Stimulated activated CD8-positive, alpha-beta memory T cell treated with anti-CD3 and anti-CD28 coated beads, Interleukin-7, amount 100 ng/mL, for 1 hour (primary cell): ENCODE data around the gene ZNF773.
"Not testable (repeated sequence)": the region's sequence is repeated elsewhere in the genome, so short reads cannot be mapped to it uniquely, and the experiment has no call there.

Experiments
- DNase-seq, 2 donors: peaks; one replicate each; pipeline ENCODE4 v3.0.0-alpha.2; 2020; ENCODE audit warnings: low read depth in 2 of 2

ZNF773 gene

DNA sequence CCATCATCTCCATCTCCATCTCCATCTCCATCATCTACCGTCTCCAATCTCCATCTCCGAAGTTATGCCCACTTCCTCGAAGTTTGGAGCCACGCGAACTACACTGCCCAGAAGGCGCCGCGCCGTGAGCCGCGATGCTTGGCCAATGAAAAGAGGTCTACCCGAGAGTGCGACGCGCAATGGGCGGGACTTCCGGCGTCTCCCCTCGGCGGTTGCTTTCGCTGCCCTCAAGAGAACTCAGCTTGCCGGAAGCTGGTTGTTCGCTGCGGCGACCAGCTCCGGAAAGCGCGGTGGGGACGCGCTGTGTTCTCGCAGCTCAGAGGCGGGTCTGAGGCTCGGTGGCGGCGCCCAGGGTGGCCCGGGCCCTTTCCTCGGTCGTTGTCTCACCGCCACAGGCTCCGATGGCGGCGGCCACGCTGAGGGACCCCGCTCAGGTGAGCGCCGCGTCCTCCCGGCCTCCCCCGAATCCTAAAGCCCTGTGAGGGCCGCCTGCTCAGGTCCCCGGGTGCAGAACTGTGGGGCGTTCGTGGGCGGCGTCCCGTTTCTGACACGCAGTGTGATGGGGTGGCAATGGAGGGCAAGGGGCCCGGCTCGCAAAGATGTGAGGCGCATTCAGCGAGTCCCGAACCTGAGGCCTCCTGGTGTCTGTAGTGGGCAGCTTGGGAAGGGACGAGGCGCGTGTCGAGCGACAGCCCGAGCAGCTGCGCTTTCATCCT lies at the start of gene ZNF773:
Gene ZNF773, plus strand, starts transcription at position 259 of the 716 bp plus-strand sequence. Its CDS starts 143 bp downstream, at position 402.
- peak; percentile 92 to 93 for DNase-seq

DNA sequence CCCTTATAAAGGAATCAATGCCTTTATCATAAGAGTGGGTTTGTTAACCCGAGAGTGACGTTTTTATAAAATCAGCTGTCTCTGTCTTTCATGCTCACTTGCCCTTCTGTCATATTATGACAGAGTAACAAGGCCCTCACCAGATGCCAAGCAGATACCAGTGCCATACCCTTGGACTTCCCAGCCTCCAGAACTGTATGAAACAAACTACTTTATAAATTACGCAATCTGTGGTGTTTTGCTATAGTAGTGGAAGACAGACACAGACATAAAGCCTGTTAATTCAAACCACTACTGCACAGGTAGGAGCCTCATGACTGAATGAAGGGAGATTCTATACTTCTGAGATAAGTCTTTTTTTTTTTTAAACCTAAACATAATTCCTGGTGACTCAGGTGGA lies 47.4 kb upstream of the ZNF773 start:
- no peak for DNase-seq

DNA sequence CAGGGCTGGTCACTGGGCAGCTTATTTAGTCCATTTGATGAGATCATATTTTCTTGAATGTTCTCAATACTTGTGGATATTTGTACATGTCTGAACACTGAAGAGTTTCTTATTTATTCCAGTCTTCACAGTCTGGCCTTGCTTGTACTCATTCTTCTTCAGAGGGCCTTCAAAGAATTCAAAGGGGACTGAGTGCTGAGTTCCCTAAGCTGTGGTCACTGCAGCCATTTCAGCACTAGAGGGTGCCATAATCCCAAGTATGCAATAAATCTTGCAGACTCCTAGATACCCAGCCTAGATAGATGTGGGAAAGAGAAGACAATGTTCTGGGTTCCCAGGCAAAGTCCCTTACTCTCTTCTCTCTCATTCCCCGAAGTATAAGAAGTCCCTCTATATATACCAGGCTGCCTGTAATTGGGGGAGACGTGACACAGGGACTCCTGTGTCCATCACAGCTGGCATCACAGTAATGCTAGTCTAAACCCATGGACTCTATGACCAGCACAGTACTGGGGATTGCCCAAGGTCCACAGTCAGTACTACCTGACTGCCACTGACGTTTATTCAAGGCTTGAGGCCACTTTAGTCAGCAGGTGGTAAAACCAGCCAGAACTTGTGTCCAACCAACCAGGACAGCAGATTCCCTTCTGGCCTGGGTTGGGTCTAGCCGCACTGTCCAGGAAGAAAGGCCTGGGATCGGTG lies 33.9 kb upstream of the ZNF773 start:
- DNase-seq: no peak

DNA sequence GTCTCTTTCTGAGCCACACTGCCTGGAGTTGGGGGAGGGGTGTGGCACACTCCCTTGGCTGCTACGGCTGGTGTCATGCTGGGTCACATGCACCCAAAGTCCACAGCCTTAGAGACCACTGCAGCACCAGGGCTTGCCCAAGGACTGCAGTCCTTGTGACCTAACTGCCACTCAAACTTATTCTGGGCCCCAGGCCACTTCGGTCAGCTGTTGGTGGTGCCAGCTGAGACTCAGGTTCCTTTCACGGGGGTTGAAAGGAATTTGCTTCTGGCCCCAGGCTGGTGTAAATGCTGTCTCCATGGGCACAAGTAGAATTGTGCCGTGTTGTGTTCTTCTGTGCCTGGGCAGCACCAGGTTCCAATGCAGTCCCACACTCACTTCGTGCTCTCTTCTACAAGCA lies 33.2 kb upstream of the ZNF773 start:
- no peak for DNase-seq

DNA sequence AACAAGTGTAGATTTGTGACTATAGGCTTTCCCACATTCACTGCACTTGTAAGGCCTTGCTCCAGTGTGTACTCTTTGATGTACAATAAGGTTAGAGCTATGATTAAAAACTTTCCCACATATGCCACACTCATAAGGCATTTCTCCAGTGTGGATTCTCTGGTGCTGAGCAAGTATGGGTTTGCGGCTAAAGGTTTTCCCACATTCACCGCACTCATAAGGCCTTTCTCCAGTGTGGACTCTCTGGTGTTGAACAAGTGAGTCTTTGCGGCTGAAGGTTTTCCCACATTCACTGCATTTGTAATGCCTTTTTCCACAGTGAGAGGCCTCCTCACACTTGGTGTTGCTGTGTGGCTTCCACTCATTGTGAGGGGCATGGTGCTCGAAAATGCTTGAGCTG lies 26.1 kb upstream of the ZNF773 start:
- no peak for DNase-seq

DNA sequence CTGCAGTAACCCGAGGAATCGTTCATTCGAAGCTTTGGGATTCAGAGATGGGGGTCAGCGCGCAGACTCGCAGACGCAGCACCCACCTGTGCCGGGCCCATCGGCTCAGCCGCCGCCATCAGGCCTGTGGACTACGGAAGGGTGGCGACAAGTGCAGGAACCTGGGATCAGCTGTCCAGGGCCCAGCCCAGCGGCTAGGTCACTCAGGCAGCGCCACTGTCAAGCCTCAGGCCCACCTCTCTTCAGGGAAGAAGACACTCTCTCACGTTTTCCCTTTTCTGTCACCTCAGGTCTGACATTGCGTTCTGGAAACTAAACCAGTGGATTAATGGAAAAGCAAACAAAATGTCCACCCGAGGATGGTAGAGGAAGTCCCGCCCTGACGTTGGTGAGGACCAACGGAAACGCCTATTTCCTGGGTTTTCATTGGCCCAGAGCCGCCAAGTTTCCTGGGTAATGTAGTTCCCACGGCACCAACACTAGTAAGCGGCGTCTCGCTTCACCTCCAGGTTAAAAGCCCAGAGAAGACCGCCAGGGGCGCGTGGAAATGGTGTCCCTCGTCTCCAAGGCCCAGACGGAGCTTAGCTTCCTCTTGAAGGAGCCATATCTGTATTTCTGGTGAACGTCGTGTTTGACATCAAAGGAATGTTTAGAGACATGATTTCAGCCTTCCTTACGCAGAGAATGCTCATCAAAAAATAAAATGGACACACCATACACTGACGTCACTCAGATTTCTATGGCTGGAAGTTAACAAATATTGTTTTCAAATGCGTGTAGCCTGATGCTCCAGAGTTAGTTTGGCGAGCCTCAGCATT lies 22.3 kb upstream of the ZNF773 start, which contains the start of gene ZNF772:
Gene ZNF772, minus strand, starts transcription at position 376 of the 818 bp plus-strand sequence. Its CDS starts 257 bp downstream, at position 119.
- peak; percentile 62 to 71 for DNase-seq

DNA sequence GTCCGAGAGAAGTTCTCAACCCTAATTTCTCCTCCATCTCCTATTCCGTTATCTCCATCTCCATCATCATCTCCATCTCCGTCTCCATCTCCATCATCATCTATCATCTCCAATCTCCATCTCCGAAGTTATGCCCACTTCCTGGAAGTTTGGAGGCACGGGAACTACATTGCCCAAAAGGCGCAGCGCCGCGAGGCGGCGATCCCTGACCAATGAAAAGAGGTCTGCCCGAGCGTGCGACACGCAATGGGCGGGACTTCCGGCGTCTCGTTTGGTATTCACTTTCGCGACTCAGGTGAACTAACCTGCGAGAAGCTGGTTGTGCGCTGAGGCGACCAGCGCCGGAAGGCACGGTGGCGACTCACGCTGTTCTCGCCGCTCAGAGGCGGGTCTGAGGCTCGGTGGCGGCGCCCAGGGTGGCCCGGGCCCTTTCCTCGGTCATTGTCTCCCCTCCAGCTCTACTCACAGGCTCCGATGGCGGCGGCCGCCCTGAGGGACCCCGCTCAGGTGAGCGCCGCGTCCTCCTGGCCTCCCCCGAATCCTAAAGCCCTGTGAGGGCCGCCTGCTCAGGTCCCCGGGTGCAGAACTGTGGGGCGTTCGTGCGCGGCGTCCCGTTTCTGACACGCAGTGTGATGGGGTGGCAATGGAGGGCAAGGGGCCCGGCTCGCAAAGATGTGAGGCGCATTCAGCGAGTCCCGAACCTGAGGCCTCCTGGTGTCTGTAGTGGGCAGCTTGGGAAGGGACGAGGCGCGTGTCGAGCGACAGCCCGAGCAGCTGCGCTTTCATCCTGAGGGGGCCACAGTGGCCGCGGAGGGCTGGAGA lies 12.1 kb upstream of the ZNF773 start, which contains the start of gene ZNF419:
Gene ZNF419, plus strand, starts transcription at position 274 of the 822 bp plus-strand sequence. Its CDS starts 201 bp downstream, at position 475.
- DNase-seq: peak; percentile 83 to 89

DNA sequence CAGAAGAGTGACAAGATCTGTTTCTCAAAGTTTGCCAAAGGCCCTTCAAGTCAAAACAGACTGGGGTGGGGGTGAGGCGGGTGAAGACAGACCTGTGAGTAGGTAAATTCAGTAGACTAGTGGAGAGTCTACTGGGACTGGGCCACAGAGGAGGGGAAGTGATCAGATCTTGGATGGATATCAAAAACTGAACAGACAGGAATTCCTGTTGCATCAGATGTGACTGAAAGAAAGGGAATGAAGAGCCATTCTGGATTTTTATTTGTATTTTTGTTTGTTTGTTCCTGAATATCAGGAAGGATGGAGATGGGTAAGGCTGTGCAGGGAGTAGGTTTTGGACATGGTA lies 11.5 kb upstream of the ZNF773 start:
- DNase-seq: not testable (repeated sequence)

DNA sequence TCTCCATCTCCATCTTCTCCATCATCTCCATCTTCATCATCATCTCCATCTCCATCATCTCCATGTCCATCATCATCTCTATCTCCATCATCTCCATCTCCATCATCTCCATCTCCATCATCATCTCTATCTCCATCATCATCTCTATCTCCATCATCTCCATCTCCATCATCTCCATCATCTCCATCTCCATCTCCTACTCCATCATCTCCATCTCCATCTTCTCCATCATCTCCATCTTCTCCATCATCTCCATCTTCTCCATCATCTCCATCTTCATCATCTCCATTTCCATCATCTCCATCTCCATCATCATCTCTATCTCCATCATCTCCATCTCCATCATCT lies 432 bp upstream of the ZNF773 start:
- DNase-seq: not testable (repeated sequence)

DNA sequence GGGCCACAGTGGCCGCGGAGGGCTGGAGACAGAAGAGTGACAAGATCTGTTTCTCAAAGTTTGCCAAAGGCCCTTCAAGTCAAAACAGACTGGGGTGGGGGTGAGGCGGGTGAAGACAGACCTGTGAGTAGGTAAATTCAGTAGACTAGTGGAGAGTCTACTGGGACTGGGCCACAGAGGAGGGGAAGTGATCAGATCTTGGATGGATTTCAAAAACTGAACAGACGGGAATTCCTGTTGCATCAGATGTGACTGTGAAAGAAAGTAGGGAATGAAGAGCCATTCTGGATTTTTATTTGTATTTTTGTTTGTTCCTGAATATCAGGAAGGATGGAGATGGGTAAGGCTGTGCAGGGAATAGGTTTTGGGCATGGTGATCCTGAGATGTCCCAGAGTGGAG lies 662 bp downstream of the ZNF773 start:
- DNase-seq: not testable (repeated sequence)

DNA sequence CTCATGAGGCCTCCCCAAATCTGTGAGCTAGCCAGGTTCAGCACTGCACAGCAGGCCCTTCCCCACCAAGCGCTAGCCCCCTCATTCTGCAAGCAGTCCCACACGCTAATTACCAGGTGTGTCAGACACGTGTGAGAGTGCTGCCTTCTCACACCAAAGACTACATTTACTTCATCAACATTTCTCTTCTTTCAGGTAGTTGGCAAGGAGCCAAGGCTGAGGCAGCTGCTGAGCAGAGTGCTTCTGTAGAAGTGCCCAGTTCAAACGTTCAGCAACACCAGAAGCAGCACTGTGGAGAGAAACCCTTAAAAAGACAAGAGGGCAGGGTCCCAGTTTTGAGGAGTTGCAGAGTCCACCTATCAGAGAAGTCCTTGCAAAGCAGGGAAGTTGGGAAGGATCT lies 6.4 kb downstream of the ZNF773 start:
- no peak for DNase-seq

DNA sequence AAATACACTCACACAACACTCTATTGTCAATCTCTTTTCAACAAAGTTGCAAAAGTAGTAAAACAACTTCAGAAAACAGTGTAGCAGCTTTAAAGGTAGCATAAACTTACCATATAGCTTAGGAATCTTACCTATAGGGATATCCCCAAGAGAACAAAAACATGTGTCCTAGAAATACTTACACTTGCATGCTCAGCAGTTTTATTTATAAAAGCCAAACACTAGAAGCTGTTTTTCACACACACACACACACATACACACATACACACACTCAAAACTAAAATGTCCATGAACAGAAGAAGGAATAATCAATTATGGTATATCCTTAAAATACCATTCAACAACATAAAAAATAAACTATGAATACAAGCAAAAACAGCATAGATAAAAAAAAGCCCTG lies 11.7 kb downstream of the ZNF773 start:
- no peak for DNase-seq

DNA sequence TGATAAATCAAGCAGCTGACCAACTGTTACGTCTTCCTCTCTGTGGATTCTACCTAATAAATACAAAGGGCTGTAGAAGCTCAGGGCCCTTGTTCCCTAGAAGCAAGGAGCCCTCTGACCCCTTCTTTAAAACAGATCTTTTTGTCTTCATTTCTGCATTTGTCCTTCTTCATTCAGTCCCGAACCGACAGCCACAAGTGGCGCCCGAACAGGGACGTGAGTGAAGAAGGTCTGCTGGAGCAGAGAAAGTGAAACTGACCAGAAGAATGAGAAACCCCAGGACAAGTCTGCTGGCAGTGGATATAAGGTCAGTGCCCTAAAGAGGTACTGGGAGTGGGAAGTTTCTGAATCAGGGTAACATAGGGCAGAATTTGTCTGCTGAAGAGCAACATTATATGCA lies 13.1 kb downstream of the ZNF773 start:
- no peak for DNase-seq

DNA sequence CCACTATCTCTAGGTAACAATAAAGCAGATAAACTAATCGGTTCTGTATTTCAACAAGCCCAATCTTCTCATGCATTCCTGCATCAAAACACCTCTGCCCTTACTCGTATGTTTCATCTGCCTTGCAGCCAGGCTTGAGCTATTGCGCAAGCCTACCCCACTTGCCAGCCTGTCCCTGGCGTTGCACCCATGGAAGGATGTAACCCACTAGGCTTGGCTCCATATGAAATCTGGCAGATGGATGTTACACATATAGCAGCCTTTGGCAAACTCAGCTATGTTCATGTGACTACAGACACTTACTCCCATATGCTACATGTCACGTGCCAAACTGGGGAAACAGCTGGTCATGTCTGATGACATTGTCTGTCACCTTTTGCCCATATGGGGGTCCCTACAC lies 15.5 kb downstream of the ZNF773 start:
- DNase-seq: no peak

DNA sequence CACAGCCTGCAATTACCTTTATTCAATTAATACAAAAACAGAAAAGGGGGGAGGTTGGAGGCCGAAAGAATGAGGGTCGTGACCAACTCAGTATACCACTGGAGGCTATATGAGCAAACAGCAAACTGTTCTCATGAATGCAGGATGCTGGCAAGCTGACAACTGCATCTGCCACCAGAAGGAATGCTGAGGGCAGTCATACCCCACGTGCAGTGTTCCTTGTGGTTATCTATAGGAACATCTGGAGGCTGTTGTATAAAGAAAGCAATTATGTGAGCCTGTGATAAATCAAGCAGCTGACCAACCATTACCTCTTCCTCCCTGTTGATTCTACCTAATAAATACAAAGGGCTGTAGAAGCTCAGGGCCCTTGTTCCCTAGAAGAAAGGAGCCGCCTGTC lies 18.3 kb downstream of the ZNF773 start:
- DNase-seq: not testable (repeated sequence)

DNA sequence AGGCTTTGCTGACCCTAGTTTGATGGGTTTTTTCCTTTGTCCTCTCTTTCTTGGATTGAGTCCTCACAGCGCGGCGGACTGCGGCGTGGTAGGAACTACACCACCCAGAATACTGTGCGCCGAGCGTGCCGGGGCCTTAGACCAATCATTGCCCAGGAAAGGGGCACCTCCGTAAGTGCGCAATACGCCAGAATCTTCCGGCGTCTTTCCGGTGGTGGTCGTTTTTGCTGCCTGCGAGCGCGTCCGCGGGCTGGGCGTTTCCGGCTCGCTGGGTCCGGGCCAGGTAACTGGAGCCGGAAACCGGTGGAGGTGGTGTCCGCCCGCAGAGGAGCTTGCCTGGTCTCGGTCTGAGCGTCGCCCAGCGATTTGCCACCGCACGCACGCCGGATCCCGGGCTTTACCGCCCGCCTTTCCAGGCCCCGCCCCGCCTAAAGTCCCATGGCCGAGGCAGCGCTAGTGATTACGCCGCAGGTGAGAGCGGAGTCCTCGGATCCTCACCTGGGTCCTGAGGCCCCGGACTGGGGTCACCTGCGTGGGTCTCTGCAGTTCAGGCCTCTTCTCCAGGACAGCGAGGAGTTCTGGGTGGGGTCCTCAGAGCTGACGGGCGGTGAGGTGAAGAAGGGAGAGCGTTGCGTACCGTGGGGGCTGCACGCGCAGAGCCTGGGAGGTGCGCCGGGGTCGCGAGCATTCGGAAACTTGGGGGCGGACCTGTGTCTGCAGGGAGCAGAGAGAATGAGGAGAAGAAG lies 27.6 kb downstream of the ZNF773 start, which contains the start of gene ZNF549:
Gene ZNF549, plus strand, starts transcription at position 221 of the 746 bp plus-strand sequence. Its CDS starts 218 bp downstream, at position 439.
- DNase-seq: peak; percentile 73

DNA sequence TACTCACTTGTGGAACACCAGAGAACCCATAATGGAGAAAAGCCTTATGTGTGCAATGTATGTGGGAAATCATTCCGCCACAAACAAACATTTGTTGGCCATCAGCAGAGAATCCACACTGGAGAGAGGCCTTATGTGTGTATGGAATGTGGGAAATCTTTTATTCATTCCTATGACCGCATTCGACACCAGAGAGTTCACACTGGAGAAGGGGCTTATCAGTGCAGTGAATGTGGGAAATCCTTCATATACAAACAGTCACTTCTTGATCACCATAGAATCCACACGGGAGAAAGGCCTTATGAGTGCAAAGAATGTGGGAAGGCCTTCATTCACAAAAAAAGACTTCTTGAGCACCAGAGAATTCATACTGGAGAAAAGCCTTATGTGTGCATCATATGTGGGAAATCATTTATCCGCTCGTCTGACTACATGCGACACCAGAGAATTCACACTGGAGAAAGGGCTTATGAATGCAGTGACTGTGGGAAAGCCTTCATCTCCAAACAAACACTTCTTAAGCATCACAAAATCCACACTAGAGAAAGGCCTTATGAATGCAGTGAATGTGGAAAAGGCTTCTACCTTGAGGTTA lies 38.3 kb downstream of the ZNF773 start:
- no peak for DNase-seq

DNA sequence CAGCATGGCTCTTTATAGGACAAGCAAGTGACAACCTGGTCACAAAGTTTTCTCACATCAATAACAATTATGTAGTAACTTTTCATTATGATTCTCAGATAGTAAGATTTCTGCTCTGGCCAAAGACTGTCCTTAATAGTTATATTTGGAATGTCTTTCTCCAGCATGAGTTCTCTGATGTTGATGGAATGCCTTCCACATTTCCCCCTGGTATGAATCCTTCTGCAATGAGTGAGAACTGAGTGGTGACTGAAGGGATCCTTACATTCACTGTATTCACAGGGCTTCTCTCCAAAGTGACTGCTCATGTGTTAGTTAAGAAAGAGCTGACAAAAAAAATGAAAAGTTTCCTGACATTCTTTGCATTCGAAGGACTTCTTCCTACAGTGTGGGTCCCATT lies 46.8 kb downstream of the ZNF773 start:
- DNase-seq: no peak

DNA sequence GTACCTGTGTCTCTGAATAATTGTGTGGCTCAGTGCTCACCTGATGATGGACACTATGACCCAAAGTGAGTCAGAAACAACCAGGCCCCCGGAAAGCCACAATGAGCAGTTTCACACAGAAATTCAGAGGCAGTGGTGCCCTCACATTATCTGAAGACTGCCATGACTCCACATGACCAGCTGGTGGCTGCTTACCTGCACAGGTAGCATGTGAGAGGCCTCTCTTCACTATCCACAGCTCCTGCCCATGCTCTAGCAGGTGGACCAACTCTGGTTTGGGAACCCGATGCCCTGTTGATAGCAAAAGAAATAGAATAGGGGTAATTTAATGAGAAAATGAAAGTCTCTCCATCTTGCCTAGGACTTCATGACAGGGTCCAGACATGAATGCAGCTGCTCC lies 52.7 kb downstream of the ZNF773 start:
- DNase-seq: no peak

DNA sequence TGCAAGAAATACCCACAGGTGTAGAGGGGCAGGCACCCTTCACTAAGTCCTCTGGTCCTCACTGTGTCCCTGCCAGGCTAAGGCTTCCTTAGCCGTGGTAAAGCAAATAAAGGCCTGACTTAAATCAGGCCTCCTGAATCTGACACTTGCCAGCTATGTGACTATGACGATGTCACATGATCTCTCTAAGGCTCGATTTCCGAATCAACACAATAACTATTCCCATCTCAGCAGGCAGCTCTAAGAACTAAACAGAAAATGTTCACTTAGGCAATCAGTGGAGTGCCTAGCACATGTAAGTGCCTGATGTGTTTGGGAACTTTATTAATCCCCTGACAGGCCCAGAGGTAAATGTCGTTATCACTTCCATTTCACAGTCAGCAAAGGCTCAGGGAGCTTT lies 57.9 kb downstream of the ZNF773 start:
- DNase-seq: no peak
